Trophoblast cell (in vitro differentiated cells and primary cell): ENCODE data around the gene RNF157.
"Not testable (repeated sequence)": the region's sequence is repeated elsewhere in the genome, so short reads cannot be mapped to it uniquely, and the experiment has no call there.

Experiments
- DNase-seq, 2 donors: peaks; one replicate each; pipeline ENCODE4 v3.0.0-alpha.2; 2016
- H2AFZ ChIP-seq: 2 replicates; pipeline ENCODE4 v1.6.1; 2013; ENCODE audit warnings: low read length, moderate library complexity, mild to moderate bottlenecking; ENCODE audit not compliant: insufficient read depth, poor library complexity
- H2AK5ac ChIP-seq: 2 replicates; pipeline ENCODE4 v1.6.1; 2013; ENCODE audit warnings: mild to moderate bottlenecking, low read length
- H2BK120ac ChIP-seq: 2 replicates; pipeline ENCODE4 v1.6.1; 2013; ENCODE audit warnings: low read length, mild to moderate bottlenecking, moderate library complexity; ENCODE audit not compliant: insufficient read depth, poor library complexity
- H2BK12ac ChIP-seq: 2 replicates; pipeline ENCODE4 v1.6.1; 2013; ENCODE audit warnings: mild to moderate bottlenecking, low read length, moderate library complexity
- H2BK5ac ChIP-seq: 2 replicates; pipeline ENCODE4 v1.6.1; 2013; ENCODE audit warnings: low read length, low read depth, moderate library complexity, mild to moderate bottlenecking; ENCODE audit not compliant: poor library complexity
- H3K14ac ChIP-seq: 2 replicates; pipeline ENCODE4 v1.6.1; 2013; ENCODE audit warnings: mild to moderate bottlenecking, low read length
- H3K18ac ChIP-seq: 2 replicates; pipeline ENCODE4 v1.6.1; 2013; ENCODE audit warnings: mild to moderate bottlenecking, low read length
- H3K23ac ChIP-seq: 2 replicates; pipeline ENCODE4 v1.6.1; 2013; ENCODE audit warnings: low read length
- H3K27ac ChIP-seq: 2 replicates; pipeline ENCODE4 v1.5.1; 2013; ENCODE audit warnings: low read depth, mild to moderate bottlenecking, inconsistent platforms, low read length, moderate library complexity
- H3K27me3 ChIP-seq: 2 replicates; pipeline ENCODE4 v1.6.1; 2013; ENCODE audit warnings: inconsistent platforms, mild to moderate bottlenecking, low read length, moderate library complexity; ENCODE audit not compliant: insufficient read depth
- H3K36me3 ChIP-seq, 2 experiments: 1 replicate in 1 of 2; 2 replicates in 1 of 2; pipeline ENCODE4 v1.6.1; 2013; ENCODE audit warnings: low read length in 2 of 2, mild to moderate bottlenecking in 2 of 2, moderate library complexity in 1 of 2; ENCODE audit not compliant: insufficient read depth in 2 of 2, control insufficient read depth in 1 of 2
- H3K4ac ChIP-seq: 2 replicates; pipeline ENCODE4 v1.6.1; 2013; ENCODE audit warnings: low read depth, mild to moderate bottlenecking, low read length, moderate library complexity
- H3K4me1 ChIP-seq, 2 experiments: 1 replicate in 1 of 2; 2 replicates in 1 of 2; pipeline ENCODE4 v1.6.1; 2013; ENCODE audit warnings: low read length in 2 of 2, mild to moderate bottlenecking in 2 of 2, moderate library complexity in 1 of 2; ENCODE audit not compliant: insufficient read depth in 2 of 2, control insufficient read depth in 1 of 2
- H3K4me2 ChIP-seq: 2 replicates; pipeline ENCODE4 v1.6.1; 2013; ENCODE audit warnings: inconsistent platforms, mild to moderate bottlenecking, low read length, moderate library complexity
- H3K4me3 ChIP-seq: 2 replicates; pipeline ENCODE4 v1.5.1; 2013; ENCODE audit warnings: mild to moderate bottlenecking, low read depth, low read length, inconsistent platforms
- H3K79me1 ChIP-seq: one replicate; pipeline ENCODE4 v1.6.1; 2013; ENCODE audit warnings: low read length
- H3K79me2 ChIP-seq: 2 replicates; pipeline ENCODE4 v1.6.1; 2013; ENCODE audit warnings: low read length, mild to moderate bottlenecking; ENCODE audit not compliant: control insufficient read depth, insufficient read depth, poor library complexity
- H3K9ac ChIP-seq: 2 replicates; pipeline ENCODE4 v1.6.1; 2013; ENCODE audit warnings: mild to moderate bottlenecking, low read length
- H3K9me3 ChIP-seq: 2 replicates; pipeline ENCODE4 v1.6.1; 2013; ENCODE audit warnings: low read depth, mild to moderate bottlenecking, control low read depth, inconsistent platforms, low read length; ENCODE audit not compliant: insufficient read depth
- H4K12ac ChIP-seq: 2 replicates; pipeline ENCODE4 v1.6.1; 2013; ENCODE audit warnings: low read depth, mild to moderate bottlenecking, low read length, moderate library complexity
- H4K8ac ChIP-seq: 2 replicates; pipeline ENCODE4 v1.6.1; 2013; ENCODE audit warnings: low read depth, mild to moderate bottlenecking, low read length, moderate library complexity
- H4K91ac ChIP-seq: one replicate; pipeline ENCODE4 v1.6.1; 2013; ENCODE audit warnings: low read depth, mild to moderate bottlenecking, low read length, moderate library complexity
- WGBS: extraction: QIAGEN DNeasy Blood & Tissue Kit; methylation state at CpG from one replicate; pipeline ENCODE4 v1.1.7; 2013; ENCODE audit warnings: missing lambda C conversion rate; ENCODE audit not compliant: insufficient read length, insufficient coverage; ENCODE audit errors: extremely low coverage; 5-methylcytosine and 5-hydroxymethylcytosine counted together

RNF157 gene

GRCh38 chr17:76256430-76257050 lies 16.2 kb upstream of the RNF157 start:
- H2BK120ac ChIP-seq, H3K79me2 ChIP-seq, H2AFZ ChIP-seq, H3K9me3 ChIP-seq, H4K8ac ChIP-seq, H3K36me3 ChIP-seq, H4K12ac ChIP-seq, H2AK5ac ChIP-seq, H3K4me2 ChIP-seq, H3K27me3 ChIP-seq, H3K23ac ChIP-seq, H3K4ac ChIP-seq, H3K4me3 ChIP-seq, H4K91ac ChIP-seq, H3K27ac ChIP-seq, H3K79me1 ChIP-seq, DNase-seq, H3K18ac ChIP-seq, H3K9ac ChIP-seq, H2BK12ac ChIP-seq, H3K14ac ChIP-seq, H2BK5ac ChIP-seq: not testable (repeated sequence)
- H3K4me1 ChIP-seq: peaks cover 9 to 17% of the 10 kb centered on the region in 2 experiments
- WGBS: no CpG with 5 or more reads among the region's 19 CpGs

GRCh38 chr17:76255801-76256429 lies 15.6 kb upstream of the RNF157 start:
- no peak overlapping the region for H2AK5ac ChIP-seq
- H3K9ac ChIP-seq: no peak overlapping the region
- no peak overlapping the region for H3K14ac ChIP-seq
- no CpG with 5 or more reads among the region's 6 CpGs for WGBS
- no peak overlapping the region for H4K8ac ChIP-seq
- H3K36me3 ChIP-seq: no peaks in the 10 kb centered on the region
- no peaks in the 10 kb centered on the region for H3K9me3 ChIP-seq
- H3K18ac ChIP-seq: no peak overlapping the region
- no peak overlapping the region for H4K91ac ChIP-seq
- H2BK5ac ChIP-seq: no peak overlapping the region
- no peak overlapping the region for H2BK120ac ChIP-seq
- no peak overlapping the region for H3K4me3 ChIP-seq
- H2BK12ac ChIP-seq: no peak overlapping the region
- no peak overlapping the region for H4K12ac ChIP-seq
- H3K23ac ChIP-seq: no peak overlapping the region
- H3K4me1 ChIP-seq: peaks cover 9 to 16% of the 10 kb centered on the region in 2 experiments
- H3K4ac ChIP-seq: no peak overlapping the region
- DNase-seq: no peak
- no peak overlapping the region for H3K4me2 ChIP-seq
- H3K27ac ChIP-seq: no peak overlapping the region
- H3K79me1 ChIP-seq: peaks cover 6% of the 10 kb centered on the region
- no peak overlapping the region for H2AFZ ChIP-seq
- H3K79me2 ChIP-seq: no peaks in the 10 kb centered on the region
- H3K27me3 ChIP-seq: no peaks in the 10 kb centered on the region

- DNase-seq: no peak
Measured at GRCh38 chr17:76254275-76254674, 14.0 kb upstream of the RNF157 start.

GRCh38 chr17:76253841-76254240 lies 13.5 kb upstream of the RNF157 start:
- no peaks in the 10 kb centered on the region for H3K9me3 ChIP-seq
- no CpG with 5 or more reads among the region's 7 CpGs for WGBS

More at GRCh38 chr17:76254275-76254674, 14.0 kb upstream of the RNF157 start:
- WGBS: no CpG with 5 or more reads among the region's 5 CpGs
- Histone ChIP-seq H3K18ac (no peak overlapping the region), H3K14ac (peak overlapping the region; percentile 36), H3K23ac (peak overlapping the region; percentile 89), H3K4me3 (no peak overlapping the region), H3K4me1 (peaks cover 9 to 16% of the 10 kb centered on the region in 2 experiments), H3K4ac (no peak overlapping the region), H3K4me2 (no peak overlapping the region), H3K79me2 (no peaks in the 10 kb centered on the region), H3K79me1 (peaks cover 6% of the 10 kb centered on the region), H3K36me3 (no peaks in the 10 kb centered on the region), H3K27me3 (no peaks in the 10 kb centered on the region), H3K9me3 (no peaks in the 10 kb centered on the region), H4K8ac (no peak overlapping the region), H2AFZ (no peak overlapping the region), H3K9ac (no peak overlapping the region), H2BK5ac (no peak overlapping the region), H4K91ac (no peak overlapping the region), H2BK120ac (no peak overlapping the region), H4K12ac (no peak overlapping the region), H2AK5ac (peak overlapping the region; percentile 41), H3K27ac (no peak overlapping the region), H2BK12ac (no peak overlapping the region)

More at GRCh38 chr17:76253841-76254240, 13.5 kb upstream of the RNF157 start:
- no peak overlapping the region for H3K18ac ChIP-seq
- no peaks in the 10 kb centered on the region for H3K27me3 ChIP-seq
- H2BK12ac ChIP-seq: no peak overlapping the region
- peaks cover 9 to 16% of the 10 kb centered on the region in 2 experiments for H3K4me1 ChIP-seq
- H3K14ac ChIP-seq: peak overlapping the region; percentile 36
- no peak overlapping the region for H3K27ac ChIP-seq
- peaks cover 6% of the 10 kb centered on the region for H3K79me1 ChIP-seq
- H3K79me2 ChIP-seq: no peaks in the 10 kb centered on the region
- no peak overlapping the region for H3K4me2 ChIP-seq
- H4K91ac ChIP-seq: no peak overlapping the region
- no peaks in the 10 kb centered on the region for H3K36me3 ChIP-seq
- no peak overlapping the region for H3K4ac ChIP-seq
- H2BK120ac ChIP-seq: no peak overlapping the region
- H3K23ac ChIP-seq: no peak overlapping the region
- no peak overlapping the region for H4K8ac ChIP-seq
- no peak overlapping the region for H2AK5ac ChIP-seq
- H3K4me3 ChIP-seq: no peak overlapping the region
- H2AFZ ChIP-seq: no peak overlapping the region
- H4K12ac ChIP-seq: no peak overlapping the region
- H3K9ac ChIP-seq: no peak overlapping the region
- no peak for DNase-seq
- no peak overlapping the region for H2BK5ac ChIP-seq
